Adrenal gland (tissue), 12 donors: ENCODE results near the gene PHF19. TPM values are rescaled to one million over a fixed set of nuclear protein-coding genes. Genes with fewer than 3 reads are reported as not detected.

Experiments
- DNase-seq, 7 donors: peaks; one replicate each; pipeline ENCODE4 v3.0.0-alpha.2; 2019 to 2020
- H3K27ac ChIP-seq, 5 donors: fragments of 200-600 bp; sonication (generic) in 4 of 5; 1 replicate in 3 of 5; 2 replicates in 2 of 5; pipeline versions ENCODE4 v1.5.1 to v1.8.0; 2016 to 2020; ENCODE audit warnings: mild to moderate bottlenecking in 1 of 5
- H3K27me3 ChIP-seq: fragments of 200-600 bp; 2 replicates; pipeline ENCODE4 v1.8.0; 2021
- H3K36me3 ChIP-seq, 2 donors: fragments of 200-600 bp; replicated peaks in 1 of 2; 1 replicate in 1 of 2; 2 replicates in 1 of 2; pipeline versions ENCODE4 v1.5.1 to v1.8.0; 2018 to 2022
- H3K4me1 ChIP-seq, 2 donors: fragments of 200-600 bp; replicated peaks in 1 of 2; 1 replicate in 1 of 2; 2 replicates in 1 of 2; pipeline versions ENCODE4 v1.5.1 to v1.8.0; 2018 to 2021
- H3K4me3 ChIP-seq, 4 donors: fragments of 200-600 bp; sonication (generic) in 3 of 4; one replicate each; pipeline ENCODE4 v1.5.1; 2016 to 2018
- H3K9me3 ChIP-seq, 3 donors: fragments of 200-600 bp; sonication (generic) in 1 of 3; replicated peaks in 1 of 3; 1 replicate in 2 of 3; 2 replicates in 1 of 3; pipeline versions ENCODE4 v1.5.1 to v1.8.0; 2016 to 2021
- POLR2A ChIP-seq, 2 donors: fragments of 450-650 bp; IDR thresholded peaks; one replicate each; pipeline ENCODE4 v1.6.1; 2017; ENCODE audit warnings: antibody characterized with exemption in 2 of 2, mild to moderate bottlenecking in 2 of 2, moderate library complexity in 1 of 2
- WGBS, 4 donors: extraction: QIAGEN DNeasy Blood & Tissue Kit in 2 of 4; methylation state at CpG; one replicate each; pipeline versions ENCODE4 v1.1.5 to v1.1.7; 2013 to 2017; 5-methylcytosine and 5-hydroxymethylcytosine counted together
- intact Hi-C, 2 donors: fragments of 100-400 bp; cut with DNase I; formaldehyde crosslinking; loops; one replicate each; pipeline versions ENCODE4 v1.14.1 to v1.15.0; 2022 to 2023
- polyA plus RNA-seq, 3 donors: library from polyadenylated mRNA; stranded (reverse); fragments of 200-250 nt in 2 of 3; fragments of 350-450 nt in 1 of 3; fragmentation: Illumina TruSeq in 1 of 3; extraction: RNeasy Lipid Tissue Mini Kit (QIAGEN cat#74804) in 1 of 3; gene quantifications; one replicate each; pipeline ENCODE4 v1.2.3, GENCODE V29; 2013 to 2014
- total RNA-seq, 9 donors: library from RNA; depleted of rRNA in 4 of 9; stranded (reverse); fragments of >200 nt in 4 of 9; fragments of 120-200 nt in 1 of 9; fragmentation: NEBNext Ultra II Directional in 1 of 9; extraction: Animal tissue kit (Norgen Biotek cat#: 25700) in 1 of 9; gene quantifications; one replicate each; pipeline versions ENCODE4 v1.1.0 to v1.2.4, GENCODE V29; 2013 to 2023
- TF ChIP-seq, protein P1 (sequence below), 6 experiments: fragments of 450-650 bp in 4 of 6; fragments of 200-600 bp in 2 of 6; sonication (generic) in 1 of 6; IDR thresholded peaks; 1 replicate in 5 of 6; 2 replicates in 1 of 6; pipeline versions ENCODE4 v1.5.1 to v1.8.0; 2016 to 2021; ENCODE audit warnings: antibody characterized with exemption in 6 of 6, mild to moderate bottlenecking in 2 of 6, moderate library complexity in 1 of 6
- donor health status: healthy with polysubstance abuse.
- donor health status: Bipolar disorder and iron deficiency.
- donor health status: DM: yes; HTN: yes; CAD: no.
- donor health status: DM: no; HTN: no; CAD: no.
- donor health status: DM: no; HTN: no; CAD: no.
- donor health status: DM: yes; HTN: yes; CAD: no.

Gene PHF19
- total and polyA plus RNA-seq, 12 donors = 13.6 to 61.8 (median 27.4) TPM

GRCh38 chr9:120885958-120886357 lies 9.0 kb upstream of the PHF19 start:
- Histone ChIP-seq H3K4me3 (no peak overlapping the region), H3K4me1 (peaks cover 0 to 4% of the 10 kb centered on the region in 2 donors), H3K27ac (no peak overlapping the region), H3K9me3 (no peaks in the 10 kb centered on the region), H3K36me3 (no peaks in the 10 kb centered on the region), H3K27me3 (no peaks in the 10 kb centered on the region)
- 63 to 74% (median 67%) methylated on average over 5 of the region's 5 CpGs for WGBS, 4 donors
- TF ChIP-seq POLR2A (IDR thresholded peaks at IDR 0.05) = no peak
- no peak for DNase-seq
- intact Hi-C loops = no loop called here

DNA sequence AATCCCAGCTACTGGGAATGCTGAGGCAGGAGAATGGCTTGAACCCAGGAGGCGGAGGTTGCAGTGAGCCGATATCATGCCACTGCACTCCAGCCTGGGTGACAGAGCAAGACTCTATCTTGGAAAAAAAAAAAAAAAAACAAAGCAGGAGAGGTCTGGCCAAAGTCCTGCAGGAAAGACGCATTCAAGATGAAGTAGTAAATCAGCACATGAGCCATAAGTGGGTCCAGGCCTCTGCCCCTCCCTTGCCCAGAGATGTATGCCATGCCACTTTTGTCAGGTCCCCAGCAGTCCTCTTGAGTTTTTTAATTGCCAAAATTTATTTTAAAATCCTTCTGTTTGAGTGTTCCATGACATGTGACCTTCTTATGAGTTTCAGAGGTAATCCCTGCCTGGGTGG lies 8.5 kb upstream of the PHF19 start:
- H3K27ac ChIP-seq = no peak overlapping the region
- DNase-seq = no peak
- WGBS, 4 donors = 55 to 74% (median 61%) methylated on average over 3 of the region's 3 CpGs
- no peak overlapping the region for H3K4me3 ChIP-seq
- intact Hi-C loops = no loop called here
- H3K36me3 ChIP-seq = no peaks in the 10 kb centered on the region
- no peaks in the 10 kb centered on the region for H3K27me3 ChIP-seq
- H3K4me1 ChIP-seq = peaks cover 0 to 4% of the 10 kb centered on the region in 2 donors
- TF ChIP-seq, protein P1, sequence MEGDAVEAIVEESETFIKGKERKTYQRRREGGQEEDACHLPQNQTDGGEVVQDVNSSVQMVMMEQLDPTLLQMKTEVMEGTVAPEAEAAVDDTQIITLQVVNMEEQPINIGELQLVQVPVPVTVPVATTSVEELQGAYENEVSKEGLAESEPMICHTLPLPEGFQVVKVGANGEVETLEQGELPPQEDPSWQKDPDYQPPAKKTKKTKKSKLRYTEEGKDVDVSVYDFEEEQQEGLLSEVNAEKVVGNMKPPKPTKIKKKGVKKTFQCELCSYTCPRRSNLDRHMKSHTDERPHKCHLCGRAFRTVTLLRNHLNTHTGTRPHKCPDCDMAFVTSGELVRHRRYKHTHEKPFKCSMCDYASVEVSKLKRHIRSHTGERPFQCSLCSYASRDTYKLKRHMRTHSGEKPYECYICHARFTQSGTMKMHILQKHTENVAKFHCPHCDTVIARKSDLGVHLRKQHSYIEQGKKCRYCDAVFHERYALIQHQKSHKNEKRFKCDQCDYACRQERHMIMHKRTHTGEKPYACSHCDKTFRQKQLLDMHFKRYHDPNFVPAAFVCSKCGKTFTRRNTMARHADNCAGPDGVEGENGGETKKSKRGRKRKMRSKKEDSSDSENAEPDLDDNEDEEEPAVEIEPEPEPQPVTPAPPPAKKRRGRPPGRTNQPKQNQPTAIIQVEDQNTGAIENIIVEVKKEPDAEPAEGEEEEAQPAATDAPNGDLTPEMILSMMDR (IDR thresholded peaks at IDR 0.05) = no peak
- no peak for TF ChIP-seq POLR2A (IDR thresholded peaks at IDR 0.05)
- no peaks in the 10 kb centered on the region for H3K9me3 ChIP-seq

DNA sequence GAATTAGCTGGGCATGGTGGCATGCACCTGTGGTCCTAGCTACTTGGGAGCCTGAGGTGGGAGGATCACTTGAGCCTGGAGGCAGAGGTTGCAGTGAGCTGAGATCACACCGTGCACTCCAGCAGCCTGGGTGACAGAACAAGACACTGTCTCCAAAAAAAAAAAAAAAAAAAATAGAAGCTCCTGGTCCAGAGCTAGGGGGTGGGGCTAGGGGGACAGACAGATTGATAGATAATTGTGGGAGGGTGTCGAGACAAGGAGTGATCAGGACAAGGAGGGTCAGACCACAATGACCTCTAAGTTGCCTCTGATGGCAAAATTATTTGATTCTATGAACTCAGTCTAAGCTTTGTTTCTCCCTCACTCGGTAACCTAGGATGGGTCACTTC lies 6.6 kb upstream of the PHF19 start:
- Histone ChIP-seq H3K36me3 (no peaks in the 10 kb centered on the region), H3K27me3 (no peaks in the 10 kb centered on the region), H3K9me3 (no peaks in the 10 kb centered on the region), H3K27ac (no peak overlapping the region), H3K4me1 (peaks cover 0 to 4% of the 10 kb centered on the region in 2 donors), H3K4me3 (no peak overlapping the region)
- intact Hi-C loops = no loop called here
- WGBS, 4 donors = 67 to 83% (median 72%) methylated on average over 3 of the region's 3 CpGs
- DNase-seq = no peak
- TF ChIP-seq, protein P1 (IDR thresholded peaks at IDR 0.05) = no peak
- no peak for TF ChIP-seq POLR2A (IDR thresholded peaks at IDR 0.05)

DNA sequence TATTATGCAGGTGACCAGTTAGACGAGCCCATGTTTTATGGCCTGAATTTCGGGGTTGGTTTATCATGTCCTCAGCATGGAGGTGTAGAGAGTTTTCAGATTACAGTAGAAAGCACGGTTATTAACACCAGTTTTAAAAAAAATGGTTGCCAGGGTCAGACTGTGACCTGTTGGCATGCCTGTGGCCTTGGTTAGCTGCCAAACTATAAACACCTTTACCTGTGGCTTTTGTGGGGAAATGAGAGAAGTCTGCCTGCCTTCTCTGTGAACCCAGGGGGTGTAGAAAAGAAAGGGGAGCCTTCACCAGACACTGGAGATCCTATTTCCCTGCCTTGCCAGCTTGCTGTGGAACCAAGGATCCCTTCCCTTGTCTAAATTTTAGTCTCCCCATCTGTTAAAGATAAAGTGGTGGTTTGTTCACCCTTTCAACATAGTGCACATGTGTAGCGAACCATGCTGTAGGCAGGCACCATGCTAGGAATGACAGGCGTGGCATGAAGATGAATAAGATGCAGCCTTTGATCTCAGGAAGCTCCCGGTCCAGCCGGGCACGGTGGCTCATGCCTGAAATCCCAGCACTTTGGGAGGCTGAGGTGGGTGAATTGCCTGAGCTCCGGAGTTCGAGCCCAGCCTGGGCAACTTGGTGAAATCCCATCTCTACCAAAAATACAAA lies 6.1 kb upstream of the PHF19 start:
- Histone ChIP-seq H3K4me1 (peaks cover 0 to 5% of the 10 kb centered on the region in 2 donors), H3K4me3 (no peak overlapping the region), H3K27me3 (no peaks in the 10 kb centered on the region), H3K36me3 (no peaks in the 10 kb centered on the region), H3K27ac (no peak overlapping the region), H3K9me3 (no peaks in the 10 kb centered on the region)
- TF ChIP-seq, protein P1 (IDR thresholded peaks at IDR 0.05) = no peak
- no peak for TF ChIP-seq POLR2A (IDR thresholded peaks at IDR 0.05)
- intact Hi-C loops = no loop called here
- WGBS, 4 donors = 70 to 79% (median 74%) methylated on average over 10 of the region's 10 CpGs
- DNase-seq = no peak

GRCh38 chr9:120879446-120879845 lies 2.5 kb upstream of the PHF19 start:
- no peaks in the 10 kb centered on the region for H3K27me3 ChIP-seq
- no peaks in the 10 kb centered on the region for H3K9me3 ChIP-seq
- no peak for DNase-seq
- H3K4me1 ChIP-seq = peaks cover 0 to 15% of the 10 kb centered on the region in 2 donors
- no peak overlapping the region for H3K27ac ChIP-seq
- no peaks in the 10 kb centered on the region for H3K36me3 ChIP-seq
- H3K4me3 ChIP-seq = no peak overlapping the region
- WGBS, 4 donors = 67 to 86% (median 80%) methylated on average over 6 of the region's 6 CpGs
- intact Hi-C loops = loop anchor here in 1 of 2 donors (5.0 kb wide), 1 partner anchor 43 kb away; no protein-coding TSS in a partner anchor
- TF ChIP-seq, protein P1 (IDR thresholded peaks at IDR 0.05) = no peak
- no peak for TF ChIP-seq POLR2A (IDR thresholded peaks at IDR 0.05)
